NCI-H1048 (cell line): ENCODE data around the gene TPO.
A peak's percentile ranks its signal among the peaks of the same experiment; 100 is the strongest.

Experiments
- DNase-seq: peaks from one replicate; lab custom pipeline; 2025; lab: John Stamatoyannopoulos, UW

The TPO gene

GRCh38 chr2:1527153-1527992 is 114.1 kb downstream of the TPO start:
- DNase-seq: no peak

DNA sequence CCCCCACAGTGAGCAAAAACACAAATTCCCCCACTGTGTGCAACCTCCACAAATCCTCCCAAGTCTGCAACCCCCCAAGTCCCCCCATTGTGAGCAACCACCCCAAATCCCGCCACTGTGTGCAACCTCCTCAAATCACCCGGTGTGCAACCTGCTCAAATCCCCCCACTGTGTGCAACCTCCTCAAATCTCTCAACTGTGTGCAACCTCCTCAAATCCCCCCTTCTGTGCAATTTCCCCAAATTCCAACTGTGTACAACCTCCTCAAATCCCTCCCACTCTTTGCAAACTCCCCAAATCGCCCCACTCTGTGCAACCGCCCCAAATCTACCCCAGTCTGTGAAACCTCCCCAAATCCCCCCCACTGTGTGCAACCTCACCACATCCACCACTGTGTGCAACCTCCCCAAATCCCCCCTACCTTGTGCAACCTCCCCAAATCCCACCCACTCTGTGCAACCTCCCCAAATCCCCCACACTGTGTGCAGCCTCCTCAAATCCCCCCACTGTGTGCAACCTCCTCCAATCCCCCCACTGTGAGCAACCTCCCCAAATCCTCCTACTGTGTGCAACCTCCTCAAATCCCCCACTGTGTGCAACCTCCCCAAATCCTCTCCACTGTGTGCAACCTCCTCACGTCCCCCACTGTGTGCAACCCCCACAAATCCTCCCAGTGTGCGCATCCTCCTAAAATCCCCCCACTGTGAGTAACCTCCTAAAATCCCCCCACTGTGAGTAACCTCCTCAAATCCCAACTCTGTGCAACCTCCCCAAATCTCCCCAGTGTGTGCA is 115.2 kb downstream of the TPO start:
- DNase-seq: no peak

DNA sequence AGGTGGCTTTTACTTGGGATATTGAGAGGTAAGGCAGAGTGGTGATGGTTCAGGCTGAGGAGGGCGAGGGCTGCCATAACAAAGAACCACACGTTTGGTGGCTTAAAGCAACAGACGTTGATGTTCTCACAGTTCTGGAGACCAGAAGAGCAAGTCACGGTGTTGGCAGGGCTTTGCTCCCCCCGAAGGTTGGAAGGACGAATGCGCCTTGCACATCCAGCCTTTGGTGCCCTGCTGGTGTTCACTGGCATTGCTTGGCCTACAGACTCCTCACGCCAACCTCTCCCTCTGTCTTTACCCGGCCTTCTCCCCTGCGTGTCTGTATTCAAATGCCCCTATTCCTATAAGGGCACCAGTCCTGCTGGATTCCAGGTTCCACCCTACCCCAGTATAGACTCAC is 125.4 kb downstream of the TPO start:
- no peak for DNase-seq

- DNase-seq: no peak
These were observed 126.2 kb downstream of the TPO start for GRCh38 chr2:1539441-1539840.

DNA sequence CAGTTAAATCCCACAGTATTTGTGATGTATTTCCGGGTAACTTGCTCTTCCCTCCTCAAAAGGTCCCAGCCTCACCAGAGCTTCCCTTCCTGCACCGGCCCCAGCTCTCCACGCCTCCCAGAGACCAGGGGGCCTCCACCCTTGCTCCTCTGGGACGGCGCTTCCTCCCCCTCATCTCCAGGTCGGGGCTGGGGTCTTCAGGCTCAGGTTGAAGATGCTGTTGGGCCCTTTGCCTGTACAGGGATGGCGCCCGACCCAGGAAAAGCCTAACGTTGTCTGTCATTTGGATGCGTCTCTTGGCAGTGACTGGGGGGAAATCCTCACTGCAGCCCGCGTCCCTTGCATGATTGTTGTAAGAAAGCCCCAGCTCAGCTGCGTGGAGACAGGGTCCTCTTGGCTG is 126.7 kb downstream of the TPO start:
- no peak for DNase-seq

GRCh38 chr2:1540481-1540880 is 127.2 kb downstream of the TPO start:
- no peak for DNase-seq

DNA sequence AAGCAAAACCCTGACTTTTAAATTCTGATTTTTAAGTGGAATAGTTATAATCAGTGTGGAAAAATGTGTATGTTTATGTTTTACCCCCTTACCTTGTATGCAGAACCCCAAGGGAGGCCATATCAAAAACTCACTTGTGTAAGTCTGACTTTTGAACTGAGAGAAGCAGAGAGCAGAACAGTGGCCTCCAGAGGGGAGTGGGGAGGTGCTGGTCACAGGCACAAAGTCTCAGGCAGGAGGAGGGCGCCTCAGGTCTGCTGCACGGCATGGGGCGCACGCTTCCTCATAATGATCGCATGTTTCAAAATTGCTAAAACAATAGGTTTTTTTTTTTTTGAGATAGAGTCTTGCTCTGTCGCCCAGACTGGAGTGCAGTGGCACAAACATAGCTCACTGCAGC is 127.8 kb downstream of the TPO start:
- no peak for DNase-seq

GRCh38 chr2:1541819-1542475 is 128.7 kb downstream of the TPO start:
- no peak for DNase-seq

DNA sequence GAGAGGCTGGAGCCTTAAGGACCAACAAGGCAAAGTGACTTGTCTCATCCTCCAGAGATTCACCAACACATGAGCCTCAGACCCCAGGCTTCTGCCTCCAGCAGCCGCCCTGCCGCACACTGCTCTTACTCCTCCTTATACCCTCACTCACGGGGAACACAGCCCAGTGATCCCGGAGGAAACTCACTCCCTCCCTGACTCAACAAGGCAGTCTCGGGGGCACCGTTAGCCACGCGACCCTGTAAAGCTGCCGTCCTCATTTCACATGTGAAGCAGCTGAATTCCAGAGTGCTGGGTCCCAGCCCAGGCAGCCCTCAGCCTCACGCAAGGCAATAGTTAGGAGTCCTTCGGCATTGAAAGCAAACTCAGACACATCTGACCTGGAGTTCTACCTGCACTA is 129.7 kb downstream of the TPO start:
- no peak for DNase-seq

DNA sequence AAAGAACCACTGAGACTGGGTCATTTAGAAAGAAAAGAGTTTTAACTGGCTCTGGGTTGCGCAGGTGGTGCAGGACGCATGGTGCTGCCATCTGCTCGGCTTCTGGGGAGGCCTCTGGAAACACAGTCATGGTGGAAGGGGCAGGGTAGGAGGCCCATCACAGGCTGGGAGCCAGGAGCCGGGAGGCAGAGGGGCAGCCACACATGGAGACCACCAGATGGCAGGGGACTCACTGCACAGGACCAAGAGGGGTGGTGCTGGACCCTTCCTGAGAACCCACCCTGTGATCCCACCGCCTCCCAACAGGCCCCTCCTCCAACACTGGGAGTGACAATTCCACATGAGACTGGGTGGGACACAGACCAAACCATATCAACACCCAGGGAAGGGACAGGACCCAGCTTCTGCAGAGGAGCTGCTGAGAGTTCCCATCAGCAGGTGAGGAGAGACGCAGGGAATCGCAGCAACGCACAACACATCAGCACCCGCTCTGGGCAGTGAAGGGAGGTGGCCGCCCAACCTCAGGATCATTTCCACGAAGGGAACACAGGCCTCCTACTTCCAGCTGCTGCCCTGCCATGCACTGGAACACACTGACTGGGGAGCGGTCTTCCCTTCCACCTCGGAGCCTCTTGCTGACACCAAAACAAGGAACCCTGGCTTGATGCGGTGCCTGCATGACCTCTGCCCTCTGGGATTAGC is 130.7 kb downstream of the TPO start:
- DNase-seq: no peak

- no peak for DNase-seq
These were observed 131.3 kb downstream of the TPO start for GRCh38 chr2:1544478-1545069.

DNA sequence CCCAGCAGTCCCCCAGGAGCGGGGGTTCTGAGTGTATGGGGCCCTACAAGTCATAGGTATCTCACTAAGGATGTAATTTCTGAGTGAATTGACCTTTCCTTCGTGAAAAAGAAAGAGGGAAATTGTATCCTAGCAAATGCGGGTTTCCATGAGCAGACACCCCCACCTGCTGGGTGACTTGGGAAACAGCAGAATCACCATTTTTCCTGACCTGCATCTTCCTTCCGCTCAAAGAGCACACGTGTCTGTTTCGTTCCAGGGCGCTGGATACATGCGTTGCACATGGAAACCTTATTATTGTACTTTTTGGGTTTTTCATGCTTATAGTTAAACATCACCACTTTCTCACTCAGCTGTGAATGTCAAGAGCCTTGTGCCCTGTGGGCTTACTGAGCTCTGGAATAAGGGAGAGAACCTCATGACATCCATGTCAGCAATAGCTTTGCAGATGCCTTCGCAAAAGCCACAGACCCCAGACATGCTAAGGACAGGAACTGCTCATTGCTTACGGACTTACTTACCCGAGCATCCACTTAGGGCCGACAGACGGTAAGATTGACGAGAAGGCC is 132.8 kb downstream of the TPO start:
- no peak for DNase-seq

GRCh38 chr2:1546901-1547300 is 133.6 kb downstream of the TPO start:
- DNase-seq: no peak

DNA sequence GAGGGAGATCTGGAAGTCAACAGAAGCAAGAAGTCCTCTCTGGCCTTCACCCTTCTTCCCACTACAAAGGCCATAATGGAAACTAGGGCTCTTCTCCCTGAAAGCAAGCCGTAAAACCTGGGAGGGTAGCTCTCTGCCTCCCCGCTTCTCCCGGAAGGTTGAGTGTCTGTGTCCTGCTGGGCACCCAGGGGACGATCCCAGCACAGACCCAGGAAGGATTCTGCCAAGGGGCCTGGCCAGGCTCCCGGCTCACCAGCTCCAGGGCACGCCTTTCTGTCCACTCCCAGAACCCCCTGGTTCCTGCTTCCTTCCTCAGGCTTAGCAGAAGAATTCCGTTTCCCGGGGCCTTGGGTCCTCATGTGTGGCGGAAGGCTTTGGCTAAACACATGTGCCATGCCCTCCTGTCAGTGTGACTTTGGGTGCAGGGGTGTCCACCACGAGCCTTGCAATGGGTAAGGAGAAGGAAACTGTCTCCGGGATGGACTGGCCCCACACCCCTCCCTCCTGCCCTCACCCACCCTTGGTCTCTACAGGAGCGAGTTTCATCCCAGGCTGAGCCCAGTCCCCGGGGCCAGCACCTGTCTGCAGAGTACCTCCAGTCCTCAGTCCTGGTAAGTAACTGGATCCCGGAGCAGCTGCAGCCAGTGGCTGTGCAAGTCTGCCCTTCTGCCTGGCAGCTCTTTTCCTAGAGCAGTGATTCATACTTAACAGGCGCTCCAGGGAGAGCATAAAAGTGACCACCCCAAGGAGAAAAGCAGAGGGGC is 135.8 kb downstream of the TPO start:
- no peak for DNase-seq

- DNase-seq: no peak
These were observed 136.8 kb downstream of the TPO start for GRCh38 chr2:1550076-1550475.

DNA sequence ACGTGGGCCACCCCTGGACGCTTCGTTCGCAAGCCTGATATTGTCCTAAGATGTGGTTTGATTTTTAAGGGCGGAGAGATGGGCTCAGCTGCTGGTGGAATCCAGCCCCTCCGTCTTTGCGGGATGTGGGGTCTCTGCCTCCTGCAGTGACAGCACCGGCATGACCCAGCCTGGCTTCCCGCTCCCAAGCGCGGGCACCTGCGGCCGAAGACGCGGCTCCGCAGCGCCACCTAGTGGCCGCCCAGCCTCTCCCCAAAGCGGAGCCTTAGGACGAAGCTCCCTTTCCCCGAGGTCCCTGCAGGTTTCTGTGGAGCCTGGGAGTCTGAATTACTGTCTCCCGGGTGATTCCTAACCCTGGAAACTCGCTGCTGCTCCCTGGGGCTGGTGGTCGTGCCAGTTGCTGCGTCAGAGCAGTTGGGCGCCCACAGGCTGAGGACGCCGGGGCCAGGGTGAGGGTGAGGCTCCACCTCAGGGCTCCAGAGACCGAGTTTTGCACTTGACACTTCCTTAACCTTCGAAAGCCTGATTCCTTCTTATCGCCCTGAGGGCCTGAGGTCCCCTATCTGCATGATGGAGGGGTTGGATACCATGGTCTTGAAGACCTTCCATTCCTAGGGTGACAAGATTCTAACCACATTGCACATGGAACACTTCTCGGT is 137.5 kb downstream of the TPO start:
- peak; percentile 15 for DNase-seq

DNA sequence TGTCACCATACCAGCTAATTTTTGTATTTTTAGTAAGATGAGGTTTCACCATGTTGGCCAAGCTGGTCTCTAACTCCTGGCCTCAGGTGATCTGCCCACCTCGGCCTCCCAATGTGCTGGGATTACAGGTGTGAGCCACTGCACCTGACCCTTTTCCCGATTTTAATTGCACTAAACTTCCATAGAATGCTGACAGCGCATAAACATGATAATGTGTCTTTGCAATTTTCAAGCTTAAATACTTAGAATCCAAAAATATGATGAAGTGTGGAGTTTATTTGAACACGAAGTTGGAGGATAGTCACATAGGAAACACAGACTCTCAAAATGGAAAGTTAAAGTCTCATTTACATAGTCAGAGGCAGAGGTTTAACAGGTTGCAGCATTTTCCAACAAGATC is 138.6 kb downstream of the TPO start:
- no peak for DNase-seq

DNA sequence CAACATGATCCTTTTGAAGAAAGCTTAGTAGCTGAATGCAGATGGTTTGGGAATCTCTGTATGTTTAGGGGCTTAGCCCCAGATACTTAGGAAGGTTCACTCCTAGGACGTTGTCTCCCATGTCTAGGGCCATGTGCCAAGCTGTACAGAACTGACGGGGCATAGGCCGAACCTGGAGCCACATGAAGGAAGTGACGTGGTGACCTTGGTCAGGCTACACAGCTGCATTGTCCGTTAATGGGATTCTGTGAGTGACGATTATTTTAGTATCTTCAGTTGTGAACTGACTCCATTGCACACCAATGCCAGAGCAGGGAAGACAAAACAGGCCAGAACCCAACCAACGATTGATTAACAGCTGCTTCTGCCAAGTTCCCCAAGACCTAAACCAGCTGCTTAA is 139.3 kb downstream of the TPO start:
- no peak for DNase-seq

GRCh38 chr2:1553671-1554295 is 140.5 kb downstream of the TPO start:
- no peak for DNase-seq

DNA sequence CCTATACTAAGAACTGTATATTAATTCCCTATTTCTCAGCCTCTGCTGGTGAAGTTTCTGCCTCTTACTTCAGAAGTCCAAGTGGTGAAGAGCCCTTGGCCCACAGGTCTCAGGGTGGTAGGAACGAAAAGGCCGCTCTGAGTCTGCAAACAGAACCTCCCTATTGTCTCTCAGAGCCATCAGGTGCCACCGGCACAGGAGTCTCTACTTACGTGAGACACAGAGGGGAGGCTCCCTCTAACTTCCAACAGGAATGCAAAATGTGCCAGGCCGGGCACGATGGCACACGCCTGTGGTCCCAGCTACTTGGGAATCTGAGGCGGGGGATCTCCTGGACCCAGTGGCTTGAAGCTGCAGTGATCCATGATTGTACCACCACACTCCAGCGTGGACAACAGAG is 143.0 kb downstream of the TPO start:
- DNase-seq: no peak
